GM21786 (cell line): ENCODE measurements around the gene DRD2.

Source experiments
- ATAC-seq: cut with Tn5 transposase; IDR thresholded peaks from one replicate; pipeline ENCODE4 v1.9.1; 2021; ENCODE audit not compliant: unreplicated experiment

DRD2 gene

GRCh38 chr11:113404859-113405430, 70.3 kb downstream of the DRD2 start:
- ATAC-seq: no peak

GRCh38 chr11:113401718-113402117, 73.5 kb downstream of the DRD2 start:
- no peak for ATAC-seq

- no peak for ATAC-seq
Measured at GRCh38 chr11:113400631-113401230, 74.5 kb downstream of the DRD2 start.

GRCh38 chr11:113398669-113399430, 76.3 kb downstream of the DRD2 start:
- ATAC-seq: no peak

- ATAC-seq: no peak
Measured at GRCh38 chr11:113397821-113398220, 77.4 kb downstream of the DRD2 start.

GRCh38 chr11:113397212-113397611, 78.0 kb downstream of the DRD2 start:
- ATAC-seq: no peak

GRCh38 chr11:113396690-113397089, 78.5 kb downstream of the DRD2 start:
- no peak for ATAC-seq

- no peak for ATAC-seq
Measured at GRCh38 chr11:113395782-113396336, 79.3 kb downstream of the DRD2 start.

- ATAC-seq: no peak
Measured at GRCh38 chr11:113394919-113395318, 80.3 kb downstream of the DRD2 start.

GRCh38 chr11:113393501-113393985, 81.7 kb downstream of the DRD2 start:
- ATAC-seq: no peak

GRCh38 chr11:113392236-113392921, 82.8 kb downstream of the DRD2 start:
- no peak for ATAC-seq

- no peak for ATAC-seq
Measured at GRCh38 chr11:113389272-113389671, 85.9 kb downstream of the DRD2 start.

GRCh38 chr11:113387605-113388211, 87.5 kb downstream of the DRD2 start, which contains the start of gene ANKK1:
Gene ANKK1, plus strand, starts transcription at chr11:113387779. Its CDS starts 106 bp downstream, at chr11:113387885.
- no peak for ATAC-seq

- no peak for ATAC-seq
Measured at GRCh38 chr11:113386866-113387265, 88.3 kb downstream of the DRD2 start.

GRCh38 chr11:113385749-113386148, 89.4 kb downstream of the DRD2 start:
- ATAC-seq: no peak

- no peak for ATAC-seq
Measured at GRCh38 chr11:113384551-113384950, 90.6 kb downstream of the DRD2 start.

- no peak for ATAC-seq
Measured at GRCh38 chr11:113382121-113382520, 93.1 kb downstream of the DRD2 start.

- ATAC-seq: no peak
Measured at GRCh38 chr11:113378692-113379091, 96.5 kb downstream of the DRD2 start.

GRCh38 chr11:113377681-113378412, 97.4 kb downstream of the DRD2 start:
- ATAC-seq: no peak

GRCh38 chr11:113376156-113376555, 99.0 kb downstream of the DRD2 start:
- ATAC-seq: no peak
